Spleen (tissue), 11 donors: ENCODE results near the gene KCNJ4. TPM values are rescaled to one million over a fixed set of nuclear protein-coding genes. Genes with fewer than 3 reads are reported as not detected.

ENCODE experiments used
- DNase-seq: peaks from one replicate; pipeline ENCODE4 v3.0.0-alpha.2; 2020
- H3K27ac ChIP-seq, 8 donors: fragments of 200-600 bp; sonication (generic) in 7 of 8; 1 replicate in 4 of 8; 2 replicates in 4 of 8; pipeline versions ENCODE4 v1.5.0 to v1.8.0; 2016 to 2021; ENCODE audit warnings: inconsistent platforms in 4 of 8, mild to moderate bottlenecking in 4 of 8, moderate library complexity in 1 of 8
- H3K27me3 ChIP-seq, 7 donors: fragments of 200-600 bp; sonication (generic) in 6 of 7; replicated peaks in 1 of 7; 1 replicate in 4 of 7; 2 replicates in 3 of 7; pipeline versions ENCODE4 v1.5.0 to v1.8.0; 2016 to 2021; ENCODE audit warnings: inconsistent platforms in 3 of 7, mild to moderate bottlenecking in 1 of 7
- H3K36me3 ChIP-seq, 6 donors: fragments of 200-600 bp; sonication (generic) in 5 of 6; 1 replicate in 4 of 6; 2 replicates in 2 of 6; pipeline versions ENCODE4 v1.5.0 to v1.8.0; 2016 to 2021; ENCODE audit warnings: inconsistent platforms in 2 of 6
- H3K4me1 ChIP-seq, 6 donors: fragments of 200-600 bp; sonication (generic) in 5 of 6; 1 replicate in 3 of 6; 2 replicates in 3 of 6; pipeline versions ENCODE4 v1.5.0 to v1.8.0; 2016 to 2021; ENCODE audit warnings: inconsistent platforms in 3 of 6
- H3K4me3 ChIP-seq, 8 donors: fragments of 200-600 bp; sonication (generic) in 7 of 8; 1 replicate in 4 of 8; 2 replicates in 4 of 8; pipeline versions ENCODE4 v1.5.0 to v1.8.0; 2016 to 2021; ENCODE audit warnings: inconsistent platforms in 4 of 8, mild to moderate bottlenecking in 4 of 8, moderate library complexity in 2 of 8
- H3K9me3 ChIP-seq, 8 donors: fragments of 200-600 bp; sonication (generic) in 7 of 8; 1 replicate in 4 of 8; 2 replicates in 4 of 8; pipeline versions ENCODE4 v1.5.0 to v1.8.0; 2016 to 2021; ENCODE audit warnings: inconsistent platforms in 4 of 8
- CTCF ChIP-seq, 11 experiments: fragments of 200-600 bp in 7 of 11; fragments of 450-650 bp in 4 of 11; sonication (generic) in 4 of 11; IDR thresholded peaks in 8 of 11; conservative IDR thresholded peaks in 3 of 11; 1 replicate in 7 of 11; 2 replicates in 4 of 11; pipeline versions ENCODE4 v1.4.0 to v1.8.0; 2016 to 2021; ENCODE audit warnings: antibody characterized with exemption in 11 of 11, inconsistent platforms in 4 of 11, mild to moderate bottlenecking in 1 of 11
- POLR2A ChIP-seq, 3 donors: fragments of 450-650 bp; IDR thresholded peaks; one replicate each; pipeline ENCODE4 v1.5.1; 2017; ENCODE audit warnings: antibody characterized with exemption in 3 of 3, mild to moderate bottlenecking in 1 of 3
- POLR2AphosphoS5 ChIP-seq, 3 donors: sonication (generic); formaldehyde crosslinking; IDR thresholded peaks; one replicate each; pipeline ENCODE4 v1.5.1; 2017; ENCODE audit warnings: antibody characterized with exemption in 3 of 3
- WGBS, 5 donors: extraction: QIAGEN DNeasy Blood & Tissue Kit in 3 of 5; methylation state at CpG; one replicate each; pipeline versions ENCODE4 v1.1.5 to v1.1.7; 2013 to 2018; 5-methylcytosine and 5-hydroxymethylcytosine counted together
- intact Hi-C: fragments of 100-400 bp; cut with DNase I; formaldehyde crosslinking; loops from one replicate; pipeline ENCODE4 v1.15.0; 2023; ENCODE audit warnings: low total_unique reads
- polyA plus RNA-seq, 3 donors: library from polyadenylated mRNA; stranded (reverse); fragments of 200-250 nt; gene quantifications; one replicate each; pipeline ENCODE4 v1.2.1, GENCODE V29; 2013
- total RNA-seq, 7 donors: library from RNA; depleted of rRNA in 3 of 7; stranded (reverse); fragments of >200 nt in 3 of 7; fragmentation: NEBNext Ultra II Directional in 4 of 7; extraction: Animal tissue kit (Norgen Biotek cat#: 25700) in 4 of 7; gene quantifications; one replicate each; pipeline versions ENCODE4 v1.1.0 to v1.2.1, GENCODE V29; 2016 to 2021
- donor health status: healthy with polysubstance abuse.
- donor health status: DM: no; HTN: no; CAD: no; lungs with moderate emphysema.
- donor health status: DM: no; HTN: no; CAD: no.
- donor health status: Bipolar disorder and iron deficiency.
- donor health status: healthy.
- donor health status: DM: no; HTN: no; CAD: no.
- donor health status: DM: yes; HTN: yes; CAD: no.

The KCNJ4 gene
- total and polyA plus RNA-seq, 10 donors, result not detected

- Histone ChIP-seq H3K9me3 (no peaks in the 10 kb centered on the region), H3K4me1 (peaks cover 0 to 64% (median 6%) of the 10 kb centered on the region in 6 donors), H3K27ac (peak overlapping the region in 1 of 8 donors; percentile 19), H3K4me3 (no peak overlapping the region), H3K27me3 (no peaks in the 10 kb centered on the region), H3K36me3 (peaks cover 9 to 100% (median 99%) of the 10 kb centered on the region in 6 donors)
- DNase-seq, result no peak
- 61 to 73% (median 65%) methylated on average over 5 of the region's 5 CpGs for WGBS, 5 donors
- intact Hi-C loops, result no loop called here
- no peak for TF ChIP-seq CTCF (IDR thresholded peaks at IDR 0.05 in 8 of 11, conservative IDR thresholded peaks at IDR 0.05 in 3 of 11)
- TF ChIP-seq POLR2AphosphoS5 (IDR thresholded peaks at IDR 0.05), result peak in 2 of 3 donors; percentile 44 to 61
- TF ChIP-seq POLR2A (IDR thresholded peaks at IDR 0.05), result no peak
Measured at GRCh38 chr22:38485783-38486182, 30.8 kb upstream of the KCNJ4 start.

- peaks cover 9 to 100% (median 92%) of the 10 kb centered on the region in 6 donors for H3K36me3 ChIP-seq
- H3K4me3 ChIP-seq, result no peak overlapping the region
- intact Hi-C loops, result no loop called here
- no peaks in the 10 kb centered on the region for H3K27me3 ChIP-seq
- no peaks in the 10 kb centered on the region for H3K9me3 ChIP-seq
- no peak for TF ChIP-seq POLR2A (IDR thresholded peaks at IDR 0.05)
- TF ChIP-seq POLR2AphosphoS5 (IDR thresholded peaks at IDR 0.05), result no peak
- TF ChIP-seq CTCF (IDR thresholded peaks at IDR 0.05 in 8 of 11, conservative IDR thresholded peaks at IDR 0.05 in 3 of 11), result no peak
- no peak for DNase-seq
- 78 to 84% (median 83%) methylated on average over 1 of the region's 1 CpG for WGBS, 5 donors
- peaks cover 0 to 52% (median 3%) of the 10 kb centered on the region in 6 donors for H3K4me1 ChIP-seq
- no peak overlapping the region for H3K27ac ChIP-seq
Measured at GRCh38 chr22:38484244-38484643, 29.2 kb upstream of the KCNJ4 start.

DNA sequence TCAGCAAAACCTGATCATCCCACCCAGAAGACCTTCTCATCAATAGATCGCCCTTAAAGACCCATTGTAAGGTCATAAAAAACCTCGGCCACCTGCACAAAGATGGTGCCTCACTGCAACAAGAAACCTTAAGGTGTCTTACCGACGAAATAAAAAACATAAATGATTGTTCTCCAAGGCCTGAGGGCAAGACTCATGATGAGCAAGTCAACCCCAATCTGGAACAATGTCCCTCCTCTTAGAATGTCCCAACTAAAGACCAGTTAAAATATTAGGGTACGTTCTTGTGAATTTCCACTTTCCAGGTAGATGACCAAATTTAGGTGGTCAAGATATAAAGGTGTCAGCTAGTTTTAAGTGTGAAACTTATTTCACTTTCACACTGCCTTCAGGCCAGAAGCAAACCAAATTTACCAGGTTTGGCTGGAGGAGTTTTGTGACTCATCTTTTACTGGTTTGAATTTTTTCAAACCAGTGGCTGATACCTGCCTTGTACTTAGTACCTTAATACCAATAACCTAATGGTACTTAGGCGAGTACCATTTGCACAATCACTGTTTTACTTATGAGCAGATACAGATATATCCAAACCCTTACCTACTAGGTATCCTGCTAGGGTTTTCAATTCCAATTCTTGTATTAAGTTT lies 27.8 kb upstream of the KCNJ4 start:
- intact Hi-C loops, result no loop called here
- no peaks in the 10 kb centered on the region for H3K9me3 ChIP-seq
- no peaks in the 10 kb centered on the region for H3K27me3 ChIP-seq
- DNase-seq, result peak; percentile 6
- peaks cover 6 to 91% (median 78%) of the 10 kb centered on the region in 6 donors for H3K36me3 ChIP-seq
- 94 to 97% (median 95%) methylated on average over 6 of the region's 6 CpGs for WGBS, 5 donors
- TF ChIP-seq CTCF (IDR thresholded peaks at IDR 0.05 in 8 of 11, conservative IDR thresholded peaks at IDR 0.05 in 3 of 11), result no peak
- TF ChIP-seq POLR2AphosphoS5 (IDR thresholded peaks at IDR 0.05), result peak in 1 of 3 donors; percentile 57
- TF ChIP-seq POLR2A (IDR thresholded peaks at IDR 0.05), result no peak
- H3K27ac ChIP-seq, result no peak overlapping the region
- no peak overlapping the region for H3K4me3 ChIP-seq
- H3K4me1 ChIP-seq, result peaks cover 0 to 38% (median 0%) of the 10 kb centered on the region in 6 donors

- Histone ChIP-seq H3K4me3 (no peak overlapping the region), H3K9me3 (no peaks in the 10 kb centered on the region), H3K27ac (peak overlapping the region in 1 of 8 donors; percentile 6), H3K36me3 (peaks cover 3 to 82% (median 69%) of the 10 kb centered on the region in 6 donors), H3K27me3 (no peaks in the 10 kb centered on the region), H3K4me1 (peaks cover 0 to 30% (median 0%) of the 10 kb centered on the region in 6 donors)
- intact Hi-C loops, result no loop called here
- WGBS, 5 donors, result 86 to 93% (median 91%) methylated on average over 8 of the region's 8 CpGs
- TF ChIP-seq POLR2AphosphoS5 (IDR thresholded peaks at IDR 0.05), result peak in 2 of 3 donors; percentile 60 to 70
- no peak for TF ChIP-seq CTCF (IDR thresholded peaks at IDR 0.05 in 8 of 11, conservative IDR thresholded peaks at IDR 0.05 in 3 of 11)
- DNase-seq, result peak; percentile 32
Measured at GRCh38 chr22:38481871-38482332, 26.9 kb upstream of the KCNJ4 start.
